HEK293T (cell line): ENCODE data around the gene PBX4.

ENCODE experiments used
- ARNT ChIP-seq: fragments of 450-650 bp; IDR thresholded peaks from 2 replicates; pipeline ENCODE4 v1.6.1; 2017; ENCODE audit warnings: mild to moderate bottlenecking
- ELF4 ChIP-seq: fragments of 450-650 bp; IDR thresholded peaks from 2 replicates; pipeline ENCODE4 v1.6.1; 2017; ENCODE audit warnings: antibody characterized with exemption
- FOXA1 ChIP-seq: fragments of 450-650 bp; IDR thresholded peaks from 2 replicates; pipeline ENCODE4 v1.6.1; 2016; ENCODE audit warnings: mild to moderate bottlenecking
- FOXK2 ChIP-seq: fragments of 450-650 bp; IDR thresholded peaks from 2 replicates; pipeline ENCODE4 v1.6.1; 2016; ENCODE audit warnings: mild to moderate bottlenecking
- FOXM1 ChIP-seq: fragments of 450-650 bp; IDR thresholded peaks from 2 replicates; pipeline ENCODE4 v1.6.1; 2017; ENCODE audit warnings: mild to moderate bottlenecking, borderline replicate concordance
- HDGF ChIP-seq: fragments of 450-650 bp; IDR thresholded peaks from 2 replicates; pipeline ENCODE4 v1.6.1; 2017; ENCODE audit warnings: antibody characterized with exemption, borderline replicate concordance
- PKNOX1 ChIP-seq: fragments of 450-650 bp; IDR thresholded peaks from 2 replicates; pipeline ENCODE4 v1.6.1; 2016
- SP1 ChIP-seq: fragments of 450-650 bp; IDR thresholded peaks from 2 replicates; pipeline ENCODE4 v1.6.1; 2017
- SUZ12 ChIP-seq: fragments of 450-650 bp; IDR thresholded peaks from 2 replicates; pipeline ENCODE4 v1.6.1; 2016; ENCODE audit warnings: mild to moderate bottlenecking
- TARDBP ChIP-seq: fragments of 450-650 bp; IDR thresholded peaks from 2 replicates; pipeline ENCODE4 v1.6.1; 2016
- ZNF384 ChIP-seq: fragments of 450-650 bp; IDR thresholded peaks from 2 replicates; pipeline ENCODE4 v1.6.1; 2016

- TF ChIP-seq SUZ12 (no peak), ARNT (no peak), ZNF384 (no peak), PKNOX1 (no peak), SP1 (no peak), FOXK2 (no peak), HDGF (no peak), TARDBP (no peak), FOXM1 (no peak; the same call in 1 of the 2 replicates), FOXA1 (no peak), ELF4 (peak; percentile 99)
Observed at GRCh38 chr19:19515642-19516519, 102.6 kb downstream of the PBX4 start, which contains the start of gene NDUFA13.
